Neutrophil (primary cell): ENCODE results near the gene QKI.

Source experiments
- H3K27ac ChIP-seq: fragments of 200-600 bp; sonication (generic); 2 replicates; pipeline ENCODE4 v1.5.1; 2016; ENCODE audit warnings: mild to moderate bottlenecking, moderate library complexity
- H3K27me3 ChIP-seq: fragments of 200-600 bp; sonication (generic); 2 replicates; pipeline ENCODE4 v1.6.0; 2016; ENCODE audit warnings: mild to moderate bottlenecking
- H3K36me3 ChIP-seq: fragments of 200-600 bp; sonication (generic); 2 replicates; pipeline ENCODE4 v1.5.1; 2017
- H3K4me1 ChIP-seq, 2 experiments: fragments of 200-600 bp in 1 of 2; sonication (generic) in 1 of 2; 1 replicate in 1 of 2; 2 replicates in 1 of 2; pipeline versions ENCODE4 v1.5.1 to v1.6.1; 2013 to 2016; ENCODE audit warnings: low read depth in 1 of 2, low read length in 1 of 2, mild to moderate bottlenecking in 1 of 2, moderate library complexity in 1 of 2; ENCODE audit not compliant: control insufficient read depth in 1 of 2, insufficient read depth in 1 of 2
- H3K4me3 ChIP-seq, 2 experiments: fragments of 200-600 bp in 1 of 2; sonication (generic) in 1 of 2; 1 replicate in 1 of 2; 2 replicates in 1 of 2; pipeline ENCODE4 v1.5.1; 2013 to 2016; ENCODE audit warnings: low read depth in 1 of 2, low read length in 1 of 2, mild to moderate bottlenecking in 1 of 2, moderate library complexity in 1 of 2
- H3K9me3 ChIP-seq: fragments of 200-600 bp; sonication (generic); 2 replicates; pipeline ENCODE4 v1.5.1; 2016
- TF ChIP-seq, protein P1 (sequence below): fragments of 200-600 bp; sonication (generic); IDR thresholded peaks from 2 replicates; pipeline ENCODE4 v1.5.1; 2016; ENCODE audit warnings: antibody characterized with exemption

QKI gene

DNA sequence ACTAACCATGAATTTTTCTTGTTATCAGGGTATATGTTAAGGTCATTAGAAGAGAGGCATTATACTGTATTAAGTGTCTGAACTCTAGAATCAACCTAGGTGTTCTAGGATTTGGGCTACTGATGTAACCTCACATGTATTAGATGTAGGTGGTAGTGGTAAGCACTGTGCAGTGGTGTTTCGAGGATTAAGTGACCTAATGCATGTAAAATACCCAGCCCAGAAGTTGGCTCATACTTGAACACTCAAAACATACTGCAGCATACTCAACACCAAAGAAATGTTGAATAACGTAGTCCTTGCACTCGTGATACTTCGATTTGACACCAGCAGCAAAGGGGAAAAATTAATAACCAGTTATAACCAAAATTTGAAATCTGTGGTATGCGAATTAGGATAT is 48.7 kb downstream of the QKI start:
- no peak overlapping the region for H3K27ac ChIP-seq
- H3K4me3 ChIP-seq: no peak overlapping the region
- H3K9me3 ChIP-seq: no peaks in the 10 kb centered on the region
- H3K4me1 ChIP-seq: peaks cover 13 to 21% of the 10 kb centered on the region in 2 experiments
- no peaks in the 10 kb centered on the region for H3K36me3 ChIP-seq
- TF ChIP-seq, protein P1, sequence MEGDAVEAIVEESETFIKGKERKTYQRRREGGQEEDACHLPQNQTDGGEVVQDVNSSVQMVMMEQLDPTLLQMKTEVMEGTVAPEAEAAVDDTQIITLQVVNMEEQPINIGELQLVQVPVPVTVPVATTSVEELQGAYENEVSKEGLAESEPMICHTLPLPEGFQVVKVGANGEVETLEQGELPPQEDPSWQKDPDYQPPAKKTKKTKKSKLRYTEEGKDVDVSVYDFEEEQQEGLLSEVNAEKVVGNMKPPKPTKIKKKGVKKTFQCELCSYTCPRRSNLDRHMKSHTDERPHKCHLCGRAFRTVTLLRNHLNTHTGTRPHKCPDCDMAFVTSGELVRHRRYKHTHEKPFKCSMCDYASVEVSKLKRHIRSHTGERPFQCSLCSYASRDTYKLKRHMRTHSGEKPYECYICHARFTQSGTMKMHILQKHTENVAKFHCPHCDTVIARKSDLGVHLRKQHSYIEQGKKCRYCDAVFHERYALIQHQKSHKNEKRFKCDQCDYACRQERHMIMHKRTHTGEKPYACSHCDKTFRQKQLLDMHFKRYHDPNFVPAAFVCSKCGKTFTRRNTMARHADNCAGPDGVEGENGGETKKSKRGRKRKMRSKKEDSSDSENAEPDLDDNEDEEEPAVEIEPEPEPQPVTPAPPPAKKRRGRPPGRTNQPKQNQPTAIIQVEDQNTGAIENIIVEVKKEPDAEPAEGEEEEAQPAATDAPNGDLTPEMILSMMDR: no peak
- no peaks in the 10 kb centered on the region for H3K27me3 ChIP-seq

DNA sequence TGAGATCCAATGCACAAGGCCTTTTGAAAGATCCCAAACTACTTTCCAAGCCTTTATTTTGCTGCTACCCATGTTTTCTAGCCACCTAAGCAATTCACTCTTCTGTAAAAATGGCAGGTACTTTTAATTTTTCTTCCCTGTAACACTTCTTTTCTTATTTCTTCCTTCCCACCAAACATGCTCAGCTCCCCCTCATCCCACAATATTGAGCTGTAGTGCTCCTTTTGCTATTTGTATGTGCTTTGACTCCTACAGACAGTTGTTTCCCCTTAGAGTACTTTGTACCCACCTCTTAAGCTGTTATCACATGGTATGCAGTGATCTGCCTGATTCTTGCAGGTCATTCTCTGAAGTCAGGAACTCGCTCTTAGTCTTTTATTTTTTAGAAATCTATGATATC is 49.3 kb downstream of the QKI start:
- no peaks in the 10 kb centered on the region for H3K9me3 ChIP-seq
- H3K36me3 ChIP-seq: no peaks in the 10 kb centered on the region
- no peak overlapping the region for H3K27ac ChIP-seq
- no peaks in the 10 kb centered on the region for H3K27me3 ChIP-seq
- peaks cover 6 to 15% of the 10 kb centered on the region in 2 experiments for H3K4me1 ChIP-seq
- TF ChIP-seq, protein P1: no peak
- H3K4me3 ChIP-seq: no peak overlapping the region

DNA sequence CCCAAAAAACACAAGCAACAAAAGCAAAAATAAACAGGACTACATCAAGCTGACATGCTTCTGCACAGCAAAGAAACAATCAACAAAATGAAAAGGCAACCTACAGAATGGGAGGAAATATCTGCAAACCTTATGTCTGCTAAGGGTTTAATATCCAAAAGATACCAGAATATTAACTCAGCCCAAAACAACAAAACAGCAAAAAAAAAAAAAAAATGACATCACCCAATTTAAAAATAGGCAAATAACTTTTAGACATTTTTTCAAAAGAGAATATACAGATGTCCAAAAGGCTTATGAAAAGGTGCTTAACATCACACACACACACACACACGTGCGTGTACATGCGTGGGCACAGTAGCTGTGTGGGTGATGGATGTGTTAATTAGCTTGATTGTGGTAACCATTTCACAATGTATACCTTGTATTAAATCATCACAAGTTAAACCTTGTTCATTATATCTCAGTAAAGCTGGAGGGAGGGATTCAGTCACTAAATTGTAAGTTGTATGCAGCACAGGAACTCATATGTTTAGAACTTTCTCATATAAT is 52.4 kb downstream of the QKI start:
- Histone ChIP-seq H3K4me3 (no peak overlapping the region), H3K36me3 (no peaks in the 10 kb centered on the region), H3K9me3 (no peaks in the 10 kb centered on the region), H3K27ac (no peak overlapping the region), H3K4me1 (peaks cover 0 to 12% of the 10 kb centered on the region in 2 experiments), H3K27me3 (no peaks in the 10 kb centered on the region)
- TF ChIP-seq, protein P1: no peak

DNA sequence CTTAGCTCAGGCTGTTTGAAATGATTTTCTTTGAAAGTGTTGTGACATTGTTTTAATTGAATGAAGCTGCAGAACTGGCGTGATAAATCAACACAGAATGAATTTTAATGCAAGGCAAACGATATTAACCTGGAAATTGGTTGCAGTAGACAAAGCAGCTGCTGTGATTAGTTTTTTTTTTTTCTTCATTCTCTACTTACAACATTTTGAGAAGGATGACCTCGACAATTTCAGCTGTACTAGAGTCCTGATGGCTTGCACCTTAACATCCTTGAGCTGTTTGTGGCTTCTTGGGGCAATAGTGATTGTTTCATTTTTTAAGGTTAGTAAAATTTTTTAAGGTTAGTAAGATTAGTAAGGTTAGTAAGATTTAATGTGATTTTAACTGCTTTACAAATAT is 54.2 kb downstream of the QKI start:
- Histone ChIP-seq H3K9me3 (no peaks in the 10 kb centered on the region), H3K27me3 (no peaks in the 10 kb centered on the region), H3K27ac (no peak overlapping the region), H3K36me3 (no peaks in the 10 kb centered on the region), H3K4me1 (peaks cover 0 to 12% of the 10 kb centered on the region in 2 experiments), H3K4me3 (no peak overlapping the region)
- TF ChIP-seq, protein P1: no peak

DNA sequence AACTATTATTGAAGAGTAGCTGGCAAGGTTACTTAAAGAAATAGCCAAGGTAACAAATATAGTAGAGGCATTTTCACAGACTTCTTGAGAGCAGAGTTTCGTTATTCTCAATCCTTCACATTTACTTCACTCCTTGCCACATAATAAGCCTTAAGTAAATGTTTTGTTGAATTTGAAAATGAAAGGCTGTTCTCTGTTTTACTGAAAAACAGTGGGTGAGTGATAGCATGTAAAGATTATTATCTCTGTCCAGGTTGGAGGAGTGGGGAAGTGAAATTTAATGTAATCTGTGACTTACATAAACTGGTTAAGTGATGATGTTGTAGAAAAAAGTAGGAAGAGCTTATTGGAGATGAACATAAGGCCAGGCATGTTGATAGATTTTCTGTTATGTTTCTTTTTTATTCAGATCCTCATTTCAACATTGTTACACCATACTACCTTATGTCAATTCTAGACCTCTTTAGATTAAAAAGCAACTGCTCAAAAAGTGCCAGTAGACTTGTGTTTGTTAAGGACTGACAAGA is 55.0 kb downstream of the QKI start:
- Histone ChIP-seq H3K27ac (peak overlapping the region; percentile 6), H3K4me1 (peaks cover 0 to 12% of the 10 kb centered on the region in 2 experiments)
- TF ChIP-seq, protein P1: no peak

More for the DNA sequence above, 55.0 kb downstream of the QKI start:
- H3K4me3 ChIP-seq: no peak overlapping the region
- no peaks in the 10 kb centered on the region for H3K27me3 ChIP-seq
- no peaks in the 10 kb centered on the region for H3K36me3 ChIP-seq
- no peaks in the 10 kb centered on the region for H3K9me3 ChIP-seq
